H9 (cell line): ENCODE results near the gene SEBOX. TPM values are rescaled to one million over a fixed set of nuclear protein-coding genes. Genes with fewer than 3 reads are reported as not detected.

Experiments used
- DNase-seq: peaks from one replicate; pipeline ENCODE4 v3.0.0-alpha.2; 2017
- H2AFZ ChIP-seq: one replicate; pipeline ENCODE4 v1.6.1; 2013; ENCODE audit warnings: mild to moderate bottlenecking, low read length, control low read depth, moderate library complexity
- H2AK5ac ChIP-seq: 2 replicates; pipeline ENCODE4 v1.6.1; 2013; ENCODE audit warnings: low read length, control low read depth, mixed read lengths; ENCODE audit not compliant: insufficient read length
- H2BK120ac ChIP-seq: one replicate; pipeline ENCODE4 v1.6.1; 2013; ENCODE audit warnings: low read depth, mild to moderate bottlenecking, low read length, control low read depth, inconsistent platforms; ENCODE audit not compliant: poor library complexity, severe bottlenecking
- H2BK12ac ChIP-seq: 2 replicates; pipeline ENCODE4 v1.6.1; 2013; ENCODE audit warnings: low read length, control low read depth, mixed read lengths, low read depth; ENCODE audit not compliant: insufficient read length
- H2BK15ac ChIP-seq: 2 replicates; pipeline ENCODE4 v1.6.1; 2013; ENCODE audit warnings: low read depth, low read length, control low read depth
- H2BK20ac ChIP-seq: one replicate; pipeline ENCODE4 v1.6.1; 2013; ENCODE audit warnings: low read depth, mild to moderate bottlenecking, low read length, control low read depth, inconsistent platforms; ENCODE audit not compliant: poor library complexity, severe bottlenecking
- H2BK5ac ChIP-seq: 2 replicates; pipeline ENCODE4 v1.6.1; 2013; ENCODE audit warnings: low read length, control low read depth, mixed read lengths; ENCODE audit not compliant: insufficient read length
- H3K14ac ChIP-seq: 2 replicates; pipeline ENCODE4 v1.6.1; 2013; ENCODE audit warnings: low read length, control low read depth; ENCODE audit not compliant: insufficient read depth
- H3K18ac ChIP-seq: 2 replicates; pipeline ENCODE4 v1.6.1; 2013; ENCODE audit warnings: low read depth, mild to moderate bottlenecking, mixed read lengths, low read length, control low read depth; ENCODE audit not compliant: insufficient read length
- H3K23ac ChIP-seq: 2 replicates; pipeline ENCODE4 v1.6.1; 2013; ENCODE audit warnings: low read length, control low read depth, mixed read lengths, low read depth; ENCODE audit not compliant: insufficient read length
- H3K23me2 ChIP-seq: 2 replicates; pipeline ENCODE4 v1.6.1; 2013; ENCODE audit warnings: low read depth, mild to moderate bottlenecking, mixed read lengths, low read length, control low read depth; ENCODE audit not compliant: insufficient read length, poor library complexity, severe bottlenecking
- H3K27ac ChIP-seq: 2 replicates; pipeline ENCODE4 v1.5.1; 2013; ENCODE audit warnings: low read length, control low read depth, mixed read lengths, low read depth; ENCODE audit not compliant: insufficient read length
- H3K27me3 ChIP-seq: 2 replicates; pipeline ENCODE4 v1.6.1; 2013; ENCODE audit warnings: low read length, control low read depth, inconsistent platforms; ENCODE audit not compliant: insufficient read depth
- H3K4ac ChIP-seq: 2 replicates; pipeline ENCODE4 v1.6.1; 2013; ENCODE audit warnings: low read depth, mild to moderate bottlenecking, control low read depth, inconsistent platforms, low read length, moderate library complexity
- H3K4me1 ChIP-seq: 2 replicates; pipeline ENCODE4 v1.6.1; 2013; ENCODE audit warnings: low read length, control low read depth, inconsistent platforms; ENCODE audit not compliant: insufficient read depth
- H3K4me2 ChIP-seq: 2 replicates; pipeline ENCODE4 v1.6.1; 2013; ENCODE audit warnings: low read length, control low read depth, mixed read lengths; ENCODE audit not compliant: insufficient read length, insufficient read depth
- H3K56ac ChIP-seq: 2 replicates; pipeline ENCODE4 v1.6.1; 2013; ENCODE audit warnings: low read depth, mild to moderate bottlenecking, mixed read lengths, low read length, control low read depth; ENCODE audit not compliant: insufficient read length
- H3K79me1 ChIP-seq: 2 replicates; pipeline ENCODE4 v1.6.1; 2013; ENCODE audit warnings: low read depth, mild to moderate bottlenecking, moderate library complexity, low read length, control low read depth, inconsistent platforms; ENCODE audit not compliant: insufficient read depth, poor library complexity, severe bottlenecking
- H3K79me2 ChIP-seq: 2 replicates; pipeline ENCODE4 v1.6.1; 2013; ENCODE audit warnings: low read length, control low read depth, inconsistent platforms; ENCODE audit not compliant: insufficient read depth
- H3K9ac ChIP-seq: 2 replicates; pipeline ENCODE4 v1.6.1; 2013; ENCODE audit warnings: low read length, control low read depth, mixed read lengths; ENCODE audit not compliant: insufficient read length; ENCODE audit errors: extremely low read depth
- H3K9me3 ChIP-seq: one replicate; pipeline ENCODE4 v1.6.1; 2013; ENCODE audit warnings: low read depth, low read length, inconsistent platforms; ENCODE audit not compliant: control insufficient read depth
- H3T11ph ChIP-seq: one replicate; pipeline ENCODE4 v1.6.1; 2013; ENCODE audit warnings: mild to moderate bottlenecking, low read length, control low read depth, inconsistent platforms
- H4K20me1 ChIP-seq: one replicate; pipeline ENCODE4 v1.6.1; 2013; ENCODE audit not compliant: control insufficient read depth, insufficient read length, insufficient read depth
- H4K5ac ChIP-seq: 2 replicates; pipeline ENCODE4 v1.6.1; 2013; ENCODE audit warnings: low read depth, mild to moderate bottlenecking, mixed read lengths, low read length, control low read depth; ENCODE audit not compliant: insufficient read length
- H4K8ac ChIP-seq: replicated peaks from 2 replicates; pipeline ENCODE4 v1.6.1; 2013; ENCODE audit warnings: low read length, control low read depth, mixed read lengths, low read depth; ENCODE audit not compliant: insufficient read length
- H4K91ac ChIP-seq: 2 replicates; pipeline ENCODE4 v1.6.1; 2013; ENCODE audit warnings: low read depth, mild to moderate bottlenecking, moderate library complexity, mixed read lengths, low read length, control low read depth; ENCODE audit not compliant: insufficient read length
- H3K27ac Mint-ChIP-seq, 3 experiments: 2 replicates in 2 of 3; 3 replicates in 1 of 3; pipeline ENCODE4 v1.8.0; 2020 to 2021; ENCODE audit warnings: mixed read lengths in 3 of 3, mild to moderate bottlenecking in 1 of 3, moderate library complexity in 1 of 3
- H3K27me3 Mint-ChIP-seq: 2 replicates; pipeline ENCODE4 v1.8.0; 2021; ENCODE audit warnings: low read depth, mild to moderate bottlenecking, moderate library complexity, mixed read lengths
- H3K36me3 Mint-ChIP-seq, 3 experiments: 2 replicates in 2 of 3; 3 replicates in 1 of 3; pipeline ENCODE4 v1.8.0; 2020 to 2021; ENCODE audit warnings: low read depth in 3 of 3, mixed read lengths in 3 of 3; ENCODE audit not compliant: insufficient read depth in 1 of 3
- H3K4me1 Mint-ChIP-seq, 2 experiments: 2 replicates each; pipeline ENCODE4 v1.8.0; 2020; ENCODE audit warnings: mixed read lengths in 2 of 2
- H3K4me3 Mint-ChIP-seq, 2 experiments: 2 replicates in 1 of 2; 3 replicates in 1 of 2; pipeline ENCODE4 v1.8.0; 2020 to 2021; ENCODE audit warnings: mild to moderate bottlenecking in 2 of 2, mixed read lengths in 2 of 2, moderate library complexity in 1 of 2
- H3K9me3 Mint-ChIP-seq, 2 experiments: 2 replicates in 1 of 2; 3 replicates in 1 of 2; pipeline ENCODE4 v1.8.0; 2020; ENCODE audit warnings: mild to moderate bottlenecking in 2 of 2, mixed read lengths in 2 of 2, moderate library complexity in 1 of 2
- WGBS: extraction: QIAGEN DNeasy Blood & Tissue Kit; methylation state at CpG from one replicate; pipeline ENCODE4 v1.1.7; 2013; ENCODE audit warnings: missing lambda C conversion rate, low lambda C conversion rate, mixed read lengths; ENCODE audit not compliant: insufficient read length; ENCODE audit errors: extremely low coverage; 5-methylcytosine and 5-hydroxymethylcytosine counted together
- total RNA-seq: library from RNA; stranded (reverse); gene quantifications from 2 replicates; pipeline ENCODE4 v1.2.1, GENCODE V29; 2021
- TF ChIP-seq, protein P1 (sequence below): fragments of 200-600 bp; sonication (generic); conservative IDR thresholded peaks from 3 replicates; pipeline ENCODE4 v1.8.0; 2021; ENCODE audit warnings: antibody characterized with exemption, mild to moderate bottlenecking

Gene SEBOX
- total RNA-seq, 1 experiment from 2014 or later: not detected

DNA sequence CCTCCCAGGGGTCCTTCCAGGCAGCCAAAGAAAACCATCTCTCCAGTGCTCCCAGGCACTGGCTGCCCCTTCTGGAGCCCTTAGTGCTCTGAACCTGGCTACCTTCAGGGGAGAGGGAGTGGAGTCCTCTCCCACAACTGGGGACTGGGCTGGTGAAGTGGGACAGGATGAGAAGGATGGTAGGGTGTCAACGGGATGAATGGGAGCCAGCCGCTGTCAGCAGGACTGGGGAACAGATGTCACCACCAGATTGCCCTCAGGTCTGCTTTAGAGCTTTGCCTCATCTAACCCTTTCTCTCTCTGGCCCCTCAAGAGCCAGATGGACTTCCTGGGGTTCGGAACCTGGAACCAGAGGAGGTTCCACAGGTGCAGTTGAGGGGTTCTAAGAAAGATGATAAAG is 488 bp upstream of the SEBOX start:
- Histone ChIP-seq H4K20me1 (no peaks in the 10 kb centered on the region), H3K4me2 (no peak overlapping the region), H2BK12ac (no peak overlapping the region), H3K9me3 (no peaks in the 10 kb centered on the region), H3K56ac (no peak overlapping the region), H3K23me2 (no peaks in the 10 kb centered on the region), H3K79me1 (no peaks in the 10 kb centered on the region), H3K79me2 (no peaks in the 10 kb centered on the region), H2BK120ac (no peak overlapping the region), H3K4ac (no peak overlapping the region), H3K27ac (no peak overlapping the region), H3T11ph (no peak overlapping the region), H3K14ac (no peak overlapping the region), H2AFZ (no peak overlapping the region), H4K5ac (no peak overlapping the region), H3K27me3 (no peaks in the 10 kb centered on the region), H2AK5ac (no peak overlapping the region), H2BK20ac (no peak overlapping the region), H3K9ac (no peak overlapping the region), H3K23ac (no peak overlapping the region), H2BK5ac (no peak overlapping the region), H3K4me1 (no peaks in the 10 kb centered on the region), H4K8ac (no peak overlapping the region), H4K91ac (no peak overlapping the region), H2BK15ac (no peak overlapping the region), H3K18ac (no peak overlapping the region)
- no CpG with 5 or more reads among the region's 3 CpGs for WGBS
- no peak overlapping the region for H3K27ac Mint-ChIP-seq
- peaks cover 12 to 17% (median 13%) of the 10 kb centered on the region in 3 experiments; a peak in 6 of 7 replicates for H3K36me3 Mint-ChIP-seq
- H3K4me3 Mint-ChIP-seq: no peak overlapping the region; a peak in 1 of 5 replicates
- H3K9me3 Mint-ChIP-seq: no peaks in the 10 kb centered on the region; a peak in 1 of 5 replicates
- TF ChIP-seq, protein P1, sequence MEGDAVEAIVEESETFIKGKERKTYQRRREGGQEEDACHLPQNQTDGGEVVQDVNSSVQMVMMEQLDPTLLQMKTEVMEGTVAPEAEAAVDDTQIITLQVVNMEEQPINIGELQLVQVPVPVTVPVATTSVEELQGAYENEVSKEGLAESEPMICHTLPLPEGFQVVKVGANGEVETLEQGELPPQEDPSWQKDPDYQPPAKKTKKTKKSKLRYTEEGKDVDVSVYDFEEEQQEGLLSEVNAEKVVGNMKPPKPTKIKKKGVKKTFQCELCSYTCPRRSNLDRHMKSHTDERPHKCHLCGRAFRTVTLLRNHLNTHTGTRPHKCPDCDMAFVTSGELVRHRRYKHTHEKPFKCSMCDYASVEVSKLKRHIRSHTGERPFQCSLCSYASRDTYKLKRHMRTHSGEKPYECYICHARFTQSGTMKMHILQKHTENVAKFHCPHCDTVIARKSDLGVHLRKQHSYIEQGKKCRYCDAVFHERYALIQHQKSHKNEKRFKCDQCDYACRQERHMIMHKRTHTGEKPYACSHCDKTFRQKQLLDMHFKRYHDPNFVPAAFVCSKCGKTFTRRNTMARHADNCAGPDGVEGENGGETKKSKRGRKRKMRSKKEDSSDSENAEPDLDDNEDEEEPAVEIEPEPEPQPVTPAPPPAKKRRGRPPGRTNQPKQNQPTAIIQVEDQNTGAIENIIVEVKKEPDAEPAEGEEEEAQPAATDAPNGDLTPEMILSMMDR: no peak
- peaks cover 7 to 10% of the 10 kb centered on the region in 2 experiments for H3K4me1 Mint-ChIP-seq
- no peak for DNase-seq
- H3K27me3 Mint-ChIP-seq: no peaks in the 10 kb centered on the region; the same call in 1 of the 2 replicates
